Activated naive CD4-positive, alpha-beta T cell treated with anti-CD3 and anti-CD28 coated beads, Interleukin-2, amount 50 U/mL, for 72 hours (primary cell): Measurements from ENCODE around the gene REEP3. TPM values are rescaled to one million over a fixed set of nuclear protein-coding genes. Genes with fewer than 3 reads are reported as not detected.

ENCODE experiments used
- total RNA-seq, 2 donors: library from RNA; stranded (reverse); gene quantifications; one replicate each; pipeline ENCODE4 v1.2.3, GENCODE V29; 2022

The REEP3 gene
- total RNA-seq, 2 donors from 2014 or later = 6.9 to 15.6 TPM

Other genes starting within 250 kb of the REEP3 start
- 10 to 100 TPM; 62.5 to 68.7 TPM for gene JMJD1C, start 55.4 kb upstream of the REEP3 start, total RNA-seq